ENCODE results near the gene FZD4.
A peak's percentile ranks its signal among the peaks of the same experiment; 100 is the strongest.
"Not testable (repeated sequence)": the region's sequence is repeated elsewhere in the genome, so short reads cannot be mapped to it uniquely, and the experiment has no call there.

FZD4 gene

GRCh38 chr11:86972734-86973133 lies 17.5 kb upstream of the FZD4 start:
- DNase-seq: no peak

- DNase-seq: no peak
Measured at GRCh38 chr11:86969258-86969657, 14.1 kb upstream of the FZD4 start.

DNA sequence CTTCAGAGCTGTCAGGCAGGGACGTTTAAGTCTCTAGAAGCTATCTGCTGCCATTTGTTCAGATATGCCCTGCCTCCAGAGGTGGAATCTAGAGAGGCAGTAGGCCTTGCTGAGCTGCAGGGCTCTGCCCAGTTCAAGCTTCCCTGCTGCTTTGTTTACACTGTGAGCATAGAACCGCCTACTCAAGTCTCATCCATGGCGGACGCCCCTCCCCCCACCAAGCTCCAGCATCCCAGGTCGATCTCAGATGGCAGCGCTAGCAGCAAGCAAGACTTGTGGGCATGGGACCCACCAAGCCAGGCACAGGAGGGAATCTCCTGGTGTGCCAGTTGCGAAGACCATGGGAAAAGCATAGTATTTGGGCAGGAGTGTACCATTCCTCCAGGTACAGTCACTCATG lies 12.4 kb upstream of the FZD4 start:
- DNase-seq: not testable (repeated sequence)

GRCh38 chr11:86957976-86958646 lies 2.9 kb upstream of the FZD4 start:
- no peak for DNase-seq

GRCh38 chr11:86956905-86957195 lies 1.7 kb upstream of the FZD4 start:
- DNase-seq: no peak

DNA sequence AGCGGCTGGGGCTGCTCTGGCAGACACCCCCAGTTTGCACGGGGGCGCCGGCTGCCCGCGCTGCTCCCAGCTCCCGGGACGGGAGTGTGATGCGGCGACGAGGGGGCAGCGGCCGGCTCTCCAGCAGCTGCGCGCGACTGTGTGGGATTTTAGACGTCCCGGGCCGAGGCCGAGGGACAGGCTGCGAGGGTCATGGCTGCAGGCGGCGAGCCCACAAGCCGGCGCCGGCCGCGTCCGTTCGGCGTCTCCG lies 159 bp downstream of the FZD4 start:
- DNase-seq: peak in 1 of 5 donors; percentile 2

DNA sequence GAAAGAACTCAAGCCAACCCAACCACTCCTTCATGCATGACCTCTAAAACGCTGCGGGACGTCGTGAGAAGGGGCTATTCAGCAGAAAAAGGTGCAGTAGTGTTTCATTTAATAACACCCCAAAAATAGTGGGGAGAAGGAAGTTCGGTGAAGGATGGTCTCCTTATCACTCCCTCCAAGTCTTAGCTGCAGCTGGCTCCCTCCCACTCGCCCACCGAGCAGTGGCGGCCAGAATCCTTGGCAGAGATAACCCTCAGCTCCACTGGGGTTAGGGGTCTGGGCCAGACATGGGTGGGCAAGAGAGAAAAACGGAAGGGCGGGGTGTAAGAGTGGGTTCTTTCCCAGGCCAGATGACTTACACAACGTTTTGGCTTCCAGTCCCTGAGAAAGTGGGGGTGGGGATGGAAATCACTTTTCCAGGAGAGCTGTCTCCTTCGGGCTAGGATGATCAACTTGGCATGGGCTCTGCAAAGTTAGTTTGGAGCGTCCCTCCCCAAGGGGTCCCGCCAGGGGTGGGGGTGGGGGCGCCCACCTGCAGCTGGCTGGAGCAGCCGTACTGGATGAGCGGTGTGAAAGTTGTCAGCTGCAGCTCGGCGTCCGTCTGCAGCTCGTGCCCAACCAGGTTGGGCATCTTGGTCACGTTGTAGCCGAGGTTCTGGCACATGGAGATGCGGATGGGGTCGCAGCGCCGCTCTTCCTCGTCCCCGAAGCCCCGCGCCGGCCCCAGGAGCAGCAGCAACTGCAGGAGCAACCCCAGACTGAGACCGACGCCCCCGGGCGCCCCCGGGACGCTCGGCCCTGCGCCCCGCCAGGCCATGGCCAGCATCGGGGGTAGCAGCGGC lies 705 bp downstream of the FZD4 start:
- DNase-seq: no peak

DNA sequence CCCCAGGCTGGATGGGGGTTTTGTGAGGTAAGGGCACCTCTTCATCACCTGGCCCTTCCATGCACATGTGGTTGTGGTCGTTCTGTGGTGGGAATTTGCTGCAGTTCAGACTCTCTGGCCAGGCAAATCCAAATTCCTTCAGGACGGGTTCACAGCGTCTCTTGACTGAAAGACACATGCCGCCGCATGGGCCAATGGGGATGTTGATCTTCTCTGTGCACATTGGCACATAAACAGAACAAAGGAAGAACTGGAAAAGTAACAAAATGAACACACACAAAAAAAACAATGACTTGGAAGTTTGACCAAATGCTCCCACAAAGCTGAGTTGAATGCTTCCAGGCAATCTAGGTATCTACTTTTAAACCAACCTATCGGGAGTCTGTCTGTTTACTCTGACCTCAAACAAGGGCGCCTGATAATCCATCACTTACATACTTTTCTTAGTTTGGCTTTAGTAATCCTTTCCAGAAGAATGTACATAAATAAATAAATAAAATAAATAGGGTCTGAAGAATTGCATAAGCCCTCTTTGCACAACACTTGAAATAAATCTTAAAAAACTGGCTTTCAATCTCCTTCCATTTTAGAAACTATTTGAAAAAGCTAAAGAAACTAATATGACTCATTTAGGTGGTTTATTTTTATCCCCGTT lies 2.8 kb downstream of the FZD4 start:
- no peak for DNase-seq

DNA sequence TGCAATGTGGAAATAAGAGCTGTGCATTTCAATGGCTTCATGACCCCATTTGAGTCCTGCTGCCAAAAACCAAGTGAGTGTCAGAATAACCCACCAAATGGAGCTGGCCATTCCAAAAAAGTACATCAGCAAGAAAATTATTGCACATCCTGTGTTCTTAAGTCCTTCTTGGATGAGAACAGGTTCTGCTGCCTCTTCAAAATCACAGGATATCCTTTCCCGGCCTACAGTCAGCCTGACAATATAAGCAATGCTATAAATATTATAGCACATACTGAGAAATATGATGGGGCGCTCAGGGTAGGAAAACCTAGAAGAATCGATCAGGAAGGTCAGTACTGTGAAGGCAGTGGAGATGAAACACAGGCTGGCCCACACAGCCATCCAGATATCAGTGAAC lies 3.5 kb downstream of the FZD4 start:
- DNase-seq: no peak

DNA sequence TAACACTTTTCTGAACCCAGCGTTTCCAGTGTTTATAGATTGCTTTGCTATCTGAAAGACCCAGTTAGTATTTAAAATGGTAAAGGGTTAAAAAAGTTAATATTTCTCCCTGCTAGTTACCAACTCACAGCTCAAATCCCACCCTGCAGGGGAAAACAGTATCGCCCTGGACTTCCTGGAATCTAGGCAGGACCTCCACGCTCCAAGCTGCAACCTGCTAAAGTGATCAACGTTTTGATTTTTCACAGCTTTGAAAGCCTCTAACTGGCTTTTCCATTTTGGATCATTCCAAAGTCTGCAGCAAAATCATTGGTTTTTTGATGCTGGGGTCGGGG lies 4.6 kb downstream of the FZD4 start:
- DNase-seq: no peak

- DNase-seq: no peak
Measured at GRCh38 chr11:86949995-86950660, 5.1 kb downstream of the FZD4 start.

DNA sequence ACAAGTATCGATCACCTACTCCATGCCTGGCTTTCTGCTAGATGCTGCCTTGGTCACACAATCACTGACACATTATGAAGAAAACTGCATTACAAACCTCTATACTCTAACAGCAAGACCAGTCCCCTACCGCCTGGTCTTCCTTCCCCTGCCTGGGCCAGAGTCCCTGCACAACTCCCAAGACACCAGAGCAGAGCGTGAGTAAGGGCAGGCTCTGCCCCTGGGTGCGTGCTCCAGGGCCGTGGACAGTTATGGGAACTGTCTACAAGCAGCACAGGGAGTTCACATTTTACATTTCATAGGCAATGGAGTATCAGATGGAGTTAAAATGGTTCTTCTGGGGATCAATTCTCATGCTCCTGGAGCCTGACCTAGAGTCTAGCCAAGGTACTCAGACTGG lies 6.5 kb downstream of the FZD4 start:
- no peak for DNase-seq

GRCh38 chr11:86947541-86947940 lies 7.7 kb downstream of the FZD4 start:
- no peak for DNase-seq

DNA sequence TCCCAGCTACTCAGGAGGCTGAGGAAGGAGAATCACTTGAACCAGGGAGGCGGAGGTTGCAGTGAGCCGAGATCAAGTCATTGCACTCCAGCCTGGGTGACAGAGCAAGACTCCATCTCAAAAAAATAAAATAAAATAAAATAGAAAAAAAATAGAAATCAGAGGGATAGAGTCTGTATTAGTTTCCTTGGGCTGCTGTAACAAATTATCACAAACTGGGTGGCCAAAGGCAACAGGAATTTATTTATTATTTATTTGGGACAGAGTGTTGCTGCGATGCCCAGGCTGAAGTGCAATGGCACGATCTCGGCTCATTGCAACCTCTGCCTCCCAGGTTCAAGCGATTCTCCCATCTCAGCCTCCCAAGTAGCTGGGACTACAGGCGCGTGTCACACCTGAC lies 11.7 kb downstream of the FZD4 start:
- DNase-seq: not testable (repeated sequence)

GRCh38 chr11:86941871-86942599 lies 13.2 kb downstream of the FZD4 start:
- DNase-seq: no peak

GRCh38 chr11:86941077-86941870 lies 13.9 kb downstream of the FZD4 start:
- DNase-seq: no peak

GRCh38 chr11:86940122-86940777 lies 14.9 kb downstream of the FZD4 start:
- DNase-seq: no peak

DNA sequence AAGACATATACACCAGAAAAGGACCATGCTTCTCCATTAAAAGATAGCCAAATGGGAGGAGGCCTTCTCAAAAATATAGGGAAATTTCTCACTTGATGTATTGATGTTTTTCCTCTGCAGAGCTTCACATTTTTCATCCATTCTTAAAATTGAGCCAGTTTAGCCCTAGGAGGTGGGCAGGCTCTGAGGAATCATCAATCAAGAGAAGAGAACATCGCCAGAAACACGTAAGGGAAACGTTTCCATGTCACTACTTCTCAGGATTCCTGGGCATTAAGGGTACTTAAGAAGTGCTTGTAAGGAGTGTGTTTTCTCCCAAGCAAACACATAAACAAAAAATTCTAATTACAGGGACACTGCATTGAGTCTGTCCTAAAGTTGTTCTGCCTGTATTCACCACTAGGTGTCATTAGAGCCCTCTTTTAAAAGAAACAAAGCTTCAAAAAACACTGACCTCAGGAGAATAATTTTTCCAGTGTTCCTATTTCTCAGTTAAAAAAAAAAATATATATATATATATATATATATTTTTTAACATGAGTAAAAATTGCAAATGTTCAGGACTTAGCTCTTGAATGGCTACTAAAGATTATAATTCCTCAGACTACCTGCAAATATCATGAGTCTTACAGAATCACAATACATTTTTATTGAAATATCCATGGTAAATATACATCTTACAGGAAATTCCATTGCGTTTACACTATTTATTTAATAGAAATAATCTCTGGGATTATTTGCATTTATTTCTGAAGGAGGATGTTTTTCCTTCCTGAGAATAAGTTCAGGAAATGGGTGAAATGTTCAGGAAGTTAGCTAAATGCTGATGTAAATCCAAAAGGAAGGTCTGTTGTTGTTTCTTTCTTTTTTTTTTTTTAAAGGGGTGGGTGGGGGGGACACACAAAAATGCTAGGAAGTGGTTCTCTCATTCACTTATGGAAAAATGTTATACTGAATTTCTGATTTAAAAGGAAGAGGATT lies 16.0 kb downstream of the FZD4 start:
- peak in 1 of 5 donors; percentile 21 for DNase-seq

- DNase-seq: no peak
Measured at GRCh38 chr11:86938203-86938899, 16.8 kb downstream of the FZD4 start.
